ENCODE results near the gene CACNA2D3.

DNA sequence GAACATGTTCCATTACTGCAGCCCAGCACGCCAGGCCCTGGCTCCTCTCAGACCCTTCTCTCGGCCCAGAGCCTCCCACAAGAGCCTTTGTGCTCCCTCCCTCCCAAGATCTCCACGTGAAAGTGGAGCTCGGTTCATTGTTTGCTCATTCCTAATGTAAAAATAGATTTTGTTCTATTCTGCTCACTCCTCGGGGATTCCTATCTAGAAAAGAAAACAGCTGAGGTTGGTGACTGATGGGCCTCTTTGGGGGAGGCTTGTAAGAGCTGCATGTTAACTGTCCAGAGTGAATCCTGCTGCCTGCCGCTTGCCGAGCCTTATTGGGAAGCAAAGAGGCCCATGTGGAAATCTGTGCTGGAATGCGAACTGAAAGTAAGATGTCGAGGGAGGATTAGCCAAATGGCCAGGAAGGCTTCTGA is 538.4 kb downstream of the CACNA2D3 start:
- TF ChIP-seq POLR2A (IDR thresholded peaks at IDR 0.05; ENCODE audit: low read length) (no peak), E2F6 (IDR thresholded peaks at IDR 0.05; ENCODE audit: borderline replicate concordance, low read depth) (no peak), RFX5 (IDR thresholded peaks at IDR 0.05) (no peak), KDM1A (IDR thresholded peaks at IDR 0.05; ENCODE audit: low read depth) (no peak), CBX2 (IDR thresholded peaks at IDR 0.05; ENCODE audit: borderline replicate concordance, low read depth) (no peak), SREBF2 (IDR thresholded peaks at IDR 0.05) (no peak), JUNB (IDR thresholded peaks at IDR 0.05) (no peak), REST (IDR thresholded peaks at IDR 0.05) (no peak), GATA3 (IDR thresholded peaks at IDR 0.05; ENCODE audit: borderline replicate concordance) (no peak)
- TF ChIP-seq, protein P1, sequence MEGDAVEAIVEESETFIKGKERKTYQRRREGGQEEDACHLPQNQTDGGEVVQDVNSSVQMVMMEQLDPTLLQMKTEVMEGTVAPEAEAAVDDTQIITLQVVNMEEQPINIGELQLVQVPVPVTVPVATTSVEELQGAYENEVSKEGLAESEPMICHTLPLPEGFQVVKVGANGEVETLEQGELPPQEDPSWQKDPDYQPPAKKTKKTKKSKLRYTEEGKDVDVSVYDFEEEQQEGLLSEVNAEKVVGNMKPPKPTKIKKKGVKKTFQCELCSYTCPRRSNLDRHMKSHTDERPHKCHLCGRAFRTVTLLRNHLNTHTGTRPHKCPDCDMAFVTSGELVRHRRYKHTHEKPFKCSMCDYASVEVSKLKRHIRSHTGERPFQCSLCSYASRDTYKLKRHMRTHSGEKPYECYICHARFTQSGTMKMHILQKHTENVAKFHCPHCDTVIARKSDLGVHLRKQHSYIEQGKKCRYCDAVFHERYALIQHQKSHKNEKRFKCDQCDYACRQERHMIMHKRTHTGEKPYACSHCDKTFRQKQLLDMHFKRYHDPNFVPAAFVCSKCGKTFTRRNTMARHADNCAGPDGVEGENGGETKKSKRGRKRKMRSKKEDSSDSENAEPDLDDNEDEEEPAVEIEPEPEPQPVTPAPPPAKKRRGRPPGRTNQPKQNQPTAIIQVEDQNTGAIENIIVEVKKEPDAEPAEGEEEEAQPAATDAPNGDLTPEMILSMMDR (IDR thresholded peaks at IDR 0.05), result no peak

All from A549 (cell line).